Fibroblast of the aortic adventitia (primary cell): ENCODE measurements around the gene DYNC1H1. TPM values are rescaled to one million over a fixed set of nuclear protein-coding genes. Genes with fewer than 3 reads are reported as not detected.

Experiments
- DNase-seq: peaks from one replicate; pipeline ENCODE4 v3.0.0-alpha.2; 2010; ENCODE audit warnings: low read depth
- H3K4me3 ChIP-seq: 2 replicates; pipeline ENCODE4 v1.5.1; 2011; ENCODE audit warnings: low read depth, mild to moderate bottlenecking, control low read depth, low read length, moderate library complexity
- CTCF ChIP-seq: IDR thresholded peaks from 2 replicates; pipeline ENCODE4 v1.5.1; 2011; ENCODE audit warnings: mild to moderate bottlenecking, low read length, control low read depth, inconsistent platforms; ENCODE audit not compliant: insufficient read depth
- total RNA-seq: library from RNA; depleted of rRNA; stranded (reverse); fragments of >200 nt; gene quantifications from 2 replicates; pipeline ENCODE4 v1.2.3, GENCODE V29; 2012; ENCODE audit warnings: low replicate concordance

The DYNC1H1 gene
- total RNA-seq, 1 donor, result 376 TPM

GRCh38 chr14:102026934-102027333, 62.6 kb downstream of the DYNC1H1 start:
- DNase-seq, result no peak
- no peak overlapping the region for H3K4me3 ChIP-seq
- no peak for TF ChIP-seq CTCF

GRCh38 chr14:102027951-102028350, 63.6 kb downstream of the DYNC1H1 start:
- no peak overlapping the region for H3K4me3 ChIP-seq
- TF ChIP-seq CTCF, result no peak
- DNase-seq, result no peak

GRCh38 chr14:102028733-102029132, 64.4 kb downstream of the DYNC1H1 start:
- TF ChIP-seq CTCF, result no peak
- H3K4me3 ChIP-seq, result no peak overlapping the region
- peak; percentile 85 for DNase-seq

DNA sequence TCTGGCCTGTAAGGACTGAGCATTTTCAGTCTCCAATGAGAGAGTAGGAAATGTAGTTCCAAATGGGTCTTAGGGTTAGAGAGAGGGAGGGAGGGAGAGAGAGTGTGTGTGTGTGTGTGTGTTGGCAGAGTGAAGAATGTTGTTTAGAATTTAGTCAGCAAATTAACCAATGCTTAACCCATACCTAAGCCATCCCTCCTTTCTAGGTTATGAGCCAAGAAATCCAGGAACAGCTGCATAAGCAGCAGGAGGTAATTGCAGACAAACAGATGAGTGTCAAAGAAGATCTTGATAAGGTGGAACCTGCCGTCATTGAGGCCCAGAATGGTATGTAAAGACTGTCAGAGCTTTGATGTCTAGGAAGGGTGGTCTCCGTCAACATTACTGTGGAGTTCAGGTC, 65.6 kb downstream of the DYNC1H1 start:
- H3K4me3 ChIP-seq, result no peak overlapping the region
- peak; percentile 37 for DNase-seq
- no peak for TF ChIP-seq CTCF

- H3K4me3 ChIP-seq, result no peak overlapping the region
- DNase-seq, result no peak
- TF ChIP-seq CTCF, result no peak
Observed at GRCh38 chr14:102033241-102033640, 68.9 kb downstream of the DYNC1H1 start.

- DNase-seq, result no peak
Observed at GRCh38 chr14:102034301-102034700, 69.9 kb downstream of the DYNC1H1 start.

More at GRCh38 chr14:102034301-102034700, 69.9 kb downstream of the DYNC1H1 start:
- TF ChIP-seq CTCF, result no peak
- no peak overlapping the region for H3K4me3 ChIP-seq
